GM19395 (cell line): Measurements from ENCODE around the gene F8.
"Not testable (repeated sequence)": the region's sequence is repeated elsewhere in the genome, so short reads cannot be mapped to it uniquely, and the experiment has no call there.

ENCODE experiments used
- ATAC-seq: cut with Tn5 transposase; IDR thresholded peaks from one replicate; pipeline ENCODE4 v1.9.1; 2021; ENCODE audit warnings: mild to moderate bottlenecking, moderate library complexity; ENCODE audit not compliant: unreplicated experiment

The F8 gene

GRCh38 chrX:154988719-154989118 lies 33.8 kb downstream of the F8 start:
- ATAC-seq = no peak

- ATAC-seq = no peak
Observed at GRCh38 chrX:154987940-154988339, 34.6 kb downstream of the F8 start.

GRCh38 chrX:154986826-154987575 lies 35.5 kb downstream of the F8 start:
- no peak for ATAC-seq

- no peak for ATAC-seq
Observed at GRCh38 chrX:154981116-154981411, 41.5 kb downstream of the F8 start.

- peak; percentile 100 for ATAC-seq
Observed at GRCh38 chrX:154980330-154981115, 42.0 kb downstream of the F8 start.

GRCh38 chrX:154979629-154980028 lies 42.9 kb downstream of the F8 start:
- no peak for ATAC-seq

- ATAC-seq = no peak
Observed at GRCh38 chrX:154968353-154968752, 54.2 kb downstream of the F8 start.

- no peak for ATAC-seq
Observed at GRCh38 chrX:154967603-154968002, 54.9 kb downstream of the F8 start.

GRCh38 chrX:154961947-154962346 lies 60.6 kb downstream of the F8 start:
- ATAC-seq = no peak

- ATAC-seq = not testable (repeated sequence)
Observed at GRCh38 chrX:154955799-154956198, 66.7 kb downstream of the F8 start.

GRCh38 chrX:154939265-154939664 lies 83.3 kb downstream of the F8 start:
- ATAC-seq = not testable (repeated sequence)

GRCh38 chrX:154924771-154925170 lies 97.8 kb downstream of the F8 start:
- ATAC-seq = not testable (repeated sequence)

- ATAC-seq = peak; percentile 77
Observed at GRCh38 chrX:154918060-154918483, 104.5 kb downstream of the F8 start.

- ATAC-seq = no peak
Observed at GRCh38 chrX:154914052-154914451, 108.5 kb downstream of the F8 start.

- not testable (repeated sequence) for ATAC-seq
Observed at GRCh38 chrX:154910528-154910927, 112.0 kb downstream of the F8 start.

GRCh38 chrX:154910048-154910447 lies 112.5 kb downstream of the F8 start:
- not testable (repeated sequence) for ATAC-seq

- ATAC-seq = no peak
Observed at GRCh38 chrX:154908821-154909220, 113.7 kb downstream of the F8 start.

GRCh38 chrX:154902408-154902807 lies 120.1 kb downstream of the F8 start:
- no peak for ATAC-seq

- no peak for ATAC-seq
Observed at GRCh38 chrX:154900323-154900722, 122.2 kb downstream of the F8 start.

- no peak for ATAC-seq
Observed at GRCh38 chrX:154892296-154892695, 130.2 kb downstream of the F8 start.

- no peak for ATAC-seq
Observed at GRCh38 chrX:154890990-154891639, 131.4 kb downstream of the F8 start.

GRCh38 chrX:154886789-154887221 lies 135.7 kb downstream of the F8 start:
- ATAC-seq = peak; percentile 55
